Fibroblast of lung (primary cell): ENCODE measurements around the gene SLC28A1.

Experiments used
- CTCF ChIP-seq, 2 donors: IDR thresholded peaks in 1 of 2; conservative IDR thresholded peaks in 1 of 2; 1 replicate in 1 of 2; 2 replicates in 1 of 2; pipeline ENCODE4 v1.5.1; 2011 to 2012; ENCODE audit warnings: low read length in 2 of 2, control low read depth in 1 of 2, inconsistent platforms in 1 of 2, low read depth in 1 of 2, mild to moderate bottlenecking in 1 of 2
- EZH2 ChIP-seq: IDR thresholded peaks from 2 replicates; pipeline ENCODE4 v1.5.1; 2012; ENCODE audit warnings: low read length, control low read depth, mild to moderate bottlenecking; ENCODE audit errors: missing control alignments

GRCh38 chr15:84840741-84841429 is 43.6 kb upstream of the SLC28A1 start:
- TF ChIP-seq CTCF (conservative IDR thresholded peaks at IDR 0.05 in 1 of 2, IDR thresholded peaks at IDR 0.05 in 1 of 2; ENCODE audit: low read depth in 1 of 2, low read length in 2 of 2) (no peak), EZH2 (no peak)
